Prostate gland (tissue), 2 donors: ENCODE results near the gene APOBEC2.

ENCODE experiments used
- CTCF ChIP-seq, 4 experiments: fragments of 200-600 bp in 2 of 4; fragments of 450-650 bp in 2 of 4; sonication (generic) in 2 of 4; IDR thresholded peaks; 1 replicate in 3 of 4; 2 replicates in 1 of 4; pipeline ENCODE4 v1.5.1; 2016 to 2019; ENCODE audit warnings: antibody characterized with exemption in 4 of 4, mild to moderate bottlenecking in 2 of 4, moderate library complexity in 2 of 4
- POLR2A ChIP-seq: fragments of 450-650 bp; IDR thresholded peaks from one replicate; pipeline ENCODE4 v1.6.1; 2016; ENCODE audit warnings: antibody characterized with exemption, mild to moderate bottlenecking

GRCh38 chr6:41038205-41038604 lies 14.8 kb upstream of the APOBEC2 start:
- TF ChIP-seq CTCF (IDR thresholded peaks at IDR 0.05) (no peak), POLR2A (no peak)
